ENCODE data around the gene OCEL1.
A peak's percentile ranks its signal among the peaks of the same experiment; 100 is the strongest.

OCEL1 gene

DNA sequence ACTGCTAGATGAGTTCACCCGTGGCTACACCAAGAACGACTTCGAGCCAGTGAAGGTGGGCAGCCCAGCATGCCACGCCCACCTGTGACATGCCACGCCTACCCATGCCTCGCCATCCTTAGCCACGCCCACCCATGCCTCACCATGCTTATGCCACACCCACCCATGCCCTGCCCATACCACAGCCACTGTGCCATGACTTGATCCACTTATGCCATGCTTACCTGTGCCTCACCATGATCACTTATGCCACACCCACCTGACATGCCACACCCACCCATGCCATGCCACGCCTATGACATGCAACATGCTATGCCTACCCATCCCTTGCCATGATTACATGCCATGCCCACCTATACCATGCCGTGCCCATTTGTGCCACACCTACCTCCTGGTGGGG, 23.8 kb upstream of the OCEL1 start:
- H3K27ac ChIP-seq = no peak overlapping the region
- no peak for TF ChIP-seq CTCF (IDR thresholded peaks at IDR 0.05)
- no peak for TF ChIP-seq ZFX (IDR thresholded peaks at IDR 0.05; ENCODE audit: borderline replicate concordance)

- no peak overlapping the region for H3K27ac ChIP-seq
- TF ChIP-seq CTCF (IDR thresholded peaks at IDR 0.05) = no peak
- no peak for TF ChIP-seq ZFX (IDR thresholded peaks at IDR 0.05; ENCODE audit: borderline replicate concordance)
These were observed 23.3 kb upstream of the OCEL1 start for GRCh38 chr19:17202713-17203112.

DNA sequence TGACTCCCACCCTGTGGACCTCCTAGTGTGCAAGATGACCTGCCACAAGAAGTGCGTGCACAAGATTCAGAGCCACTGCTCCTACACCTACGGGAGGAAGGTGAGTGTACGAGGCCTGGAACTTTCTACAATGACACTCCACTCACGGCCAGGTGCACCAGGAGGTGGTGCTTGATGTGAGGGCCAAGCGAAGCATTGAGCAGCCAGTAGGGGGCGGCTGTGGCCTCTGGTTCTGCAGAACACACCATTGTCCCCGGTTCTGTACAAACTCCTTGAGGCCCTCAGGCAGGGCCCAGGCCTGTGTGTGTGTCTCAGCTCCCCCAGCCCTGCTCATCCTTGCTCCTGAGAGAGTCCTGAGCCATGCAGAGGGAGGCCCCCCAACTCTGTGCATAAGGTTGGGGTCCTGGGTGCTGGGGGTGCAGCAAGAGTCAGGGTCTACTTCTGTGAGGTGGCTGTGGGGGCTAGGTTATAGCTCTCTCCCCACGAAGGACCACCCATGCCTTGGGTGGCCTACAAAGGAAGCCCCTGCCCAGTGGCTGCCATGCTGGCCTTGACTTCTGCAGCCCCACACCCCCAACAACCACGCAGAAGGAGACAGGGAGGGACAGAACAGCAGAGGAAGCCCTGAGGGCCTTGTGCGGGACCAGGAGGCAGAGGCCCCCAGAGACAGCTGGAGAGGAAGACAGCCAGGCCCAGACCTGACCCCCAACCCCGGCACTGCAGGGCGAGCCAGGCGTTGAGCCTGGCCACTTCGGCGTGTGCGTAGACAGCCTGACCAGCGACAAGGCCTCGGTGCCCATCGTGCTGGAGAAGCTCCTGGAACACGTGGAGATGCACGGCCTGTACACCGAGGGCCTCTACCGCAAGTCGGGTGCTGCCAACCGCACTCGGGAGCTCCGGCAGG, 20.5 kb upstream of the OCEL1 start:
- H3K27ac ChIP-seq = no peak overlapping the region
- TF ChIP-seq ZFX (IDR thresholded peaks at IDR 0.05; ENCODE audit: borderline replicate concordance) (no peak), CTCF (IDR thresholded peaks at IDR 0.05) (peak; percentile 80)

- TF ChIP-seq CTCF (IDR thresholded peaks at IDR 0.05) (no peak), ZFX (IDR thresholded peaks at IDR 0.05; ENCODE audit: borderline replicate concordance) (no peak)
- H3K27ac ChIP-seq = no peak overlapping the region
These were observed 19.1 kb upstream of the OCEL1 start for GRCh38 chr19:17206736-17207581.

GRCh38 chr19:17209126-17210036, 16.6 kb upstream of the OCEL1 start:
- TF ChIP-seq CTCF (IDR thresholded peaks at IDR 0.05) (peak; percentile 12; the same call in 1 of the 2 replicates), ZFX (IDR thresholded peaks at IDR 0.05; ENCODE audit: borderline replicate concordance) (no peak)
- H3K27ac ChIP-seq = peak overlapping the region; percentile 54

- TF ChIP-seq ZFX (IDR thresholded peaks at IDR 0.05; ENCODE audit: borderline replicate concordance) (no peak), CTCF (IDR thresholded peaks at IDR 0.05) (no peak)
- H3K27ac ChIP-seq = peak overlapping the region; percentile 54; the same call in 1 of the 2 replicates
These were observed 15.7 kb upstream of the OCEL1 start for GRCh38 chr19:17210296-17210695.

Data from 22Rv1 (cell line).